ENCODE data around the gene CCDC6.
"Not testable (repeated sequence)": the region's sequence is repeated elsewhere in the genome, so short reads cannot be mapped to it uniquely, and the experiment has no call there.

CCDC6 gene

DNA sequence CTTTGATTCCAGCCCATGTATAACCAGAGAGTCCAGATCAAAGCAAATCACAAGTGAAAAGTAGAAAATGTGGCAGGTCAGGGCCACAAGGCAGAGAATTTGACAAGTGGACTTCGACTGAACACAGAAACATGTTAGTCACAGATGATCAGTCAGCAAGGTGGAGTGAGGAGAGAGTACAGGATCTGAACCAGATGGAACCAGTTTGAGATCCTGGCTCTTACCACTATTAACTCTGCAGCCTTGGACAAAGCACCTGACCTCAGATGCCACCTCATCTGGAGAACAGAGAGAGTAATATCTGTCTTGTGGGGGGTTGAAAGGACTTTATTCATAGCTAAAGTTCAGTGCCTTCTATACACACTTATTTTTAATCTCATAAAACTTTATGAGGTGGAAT, 157.5 kb downstream of the CCDC6 start:
- no peak overlapping the region for H3K4me3 ChIP-seq (ENCODE audit: low read length)

DNA sequence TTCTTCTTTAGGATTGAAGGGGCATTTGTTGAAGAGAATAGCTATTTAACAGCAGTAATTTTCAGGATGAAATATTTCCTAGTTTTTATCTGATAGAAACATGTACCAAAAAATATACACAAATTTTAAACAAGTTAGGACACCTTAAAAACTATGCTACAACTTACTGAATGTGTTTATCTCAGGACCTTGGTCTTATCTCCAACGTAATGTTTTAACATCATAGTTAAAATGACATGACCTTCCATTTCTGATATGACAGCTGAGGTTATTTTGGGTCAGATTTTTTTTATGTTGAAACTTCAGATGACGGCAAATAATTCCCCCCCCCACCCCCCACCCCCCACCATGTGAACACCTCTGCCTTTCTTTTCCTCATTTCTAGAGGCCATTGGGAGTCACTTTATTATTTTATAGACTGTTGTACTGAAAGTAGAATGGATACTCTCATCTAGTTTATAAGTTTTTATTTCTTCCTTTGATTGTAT, 161.1 kb downstream of the CCDC6 start:
- Histone ChIP-seq H3K9ac (ENCODE audit: low read length) (no peak overlapping the region), H3K9me3 (ENCODE audit: control insufficient read depth, low read length) (no peaks in the 10 kb centered on the region), H3K4me1 (ENCODE audit: control insufficient read depth, insufficient read depth, low read length) (peaks cover 1% of the 10 kb centered on the region), H3K4me3 (ENCODE audit: low read length) (no peak overlapping the region), H3K36me3 (ENCODE audit: control insufficient read depth, insufficient read depth, low read length, severe bottlenecking) (no peaks in the 10 kb centered on the region), H3K27me3 (replicated peaks; ENCODE audit: control insufficient read depth, insufficient read depth, low read length) (peaks cover 6% of the 10 kb centered on the region)
- no peak for DNase-seq (ENCODE audit: low read depth)

More for the DNA sequence above, 157.5 kb downstream of the CCDC6 start:
- peaks cover 7% of the 10 kb centered on the region for H3K4me1 ChIP-seq (ENCODE audit: control insufficient read depth, insufficient read depth, low read length)
- DNase-seq (ENCODE audit: low read depth): no peak
- no peaks in the 10 kb centered on the region for H3K36me3 ChIP-seq (ENCODE audit: control insufficient read depth, insufficient read depth, low read length, severe bottlenecking)
- peaks cover 6% of the 10 kb centered on the region for H3K27me3 ChIP-seq (replicated peaks; ENCODE audit: control insufficient read depth, insufficient read depth, low read length)
- no peak overlapping the region for H3K9ac ChIP-seq (ENCODE audit: low read length)
- H3K9me3 ChIP-seq (ENCODE audit: control insufficient read depth, low read length): no peaks in the 10 kb centered on the region

DNA sequence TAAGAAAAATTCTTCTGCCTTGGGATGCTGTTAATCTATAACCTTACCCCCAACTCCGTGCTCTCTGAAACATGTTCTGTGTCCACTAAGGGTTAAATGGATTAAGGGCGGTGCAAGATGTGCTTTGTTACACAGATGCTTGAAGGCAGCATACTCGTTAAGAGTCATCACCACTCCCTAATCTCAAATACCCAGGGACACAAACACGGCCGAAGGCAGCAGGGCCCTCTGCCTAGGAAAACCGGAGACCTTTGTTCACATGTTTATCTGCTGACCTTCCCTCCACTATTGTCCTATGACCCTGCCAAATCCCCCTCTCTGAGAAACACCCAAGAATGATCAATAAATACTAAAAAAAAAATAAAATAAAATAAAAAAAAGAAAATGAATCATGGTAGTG, 161.6 kb downstream of the CCDC6 start:
- not testable (repeated sequence) for H3K4me3 ChIP-seq (ENCODE audit: low read length); DNase-seq (ENCODE audit: low read depth); H3K9me3 ChIP-seq (ENCODE audit: control insufficient read depth, low read length); H3K36me3 ChIP-seq (ENCODE audit: control insufficient read depth, insufficient read depth, low read length, severe bottlenecking); H3K9ac ChIP-seq (ENCODE audit: low read length); H3K27me3 ChIP-seq (replicated peaks; ENCODE audit: control insufficient read depth, insufficient read depth, low read length); H3K4me1 ChIP-seq (ENCODE audit: control insufficient read depth, insufficient read depth, low read length)

DNA sequence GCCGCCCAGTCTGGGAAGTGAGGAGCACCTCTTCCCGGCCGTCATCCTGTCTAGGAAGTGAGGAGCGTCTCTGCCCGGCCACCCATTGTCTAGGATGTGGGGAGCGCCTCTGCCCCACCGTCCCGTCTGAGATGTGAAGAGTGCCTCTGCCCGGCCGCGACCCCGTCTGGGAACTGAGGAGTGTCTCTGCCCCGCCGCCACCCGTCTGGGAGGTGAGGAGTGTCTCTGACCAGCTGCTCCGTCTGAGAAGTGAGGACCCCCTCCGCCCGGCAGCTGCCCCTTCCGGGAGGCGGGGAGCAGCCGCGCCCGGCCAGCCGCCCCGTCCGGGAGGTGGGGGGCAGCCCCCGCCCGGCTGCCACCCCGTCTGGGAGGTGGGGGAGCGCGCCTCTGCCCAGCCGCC, 162.2 kb downstream of the CCDC6 start:
- H3K27me3 ChIP-seq (replicated peaks; ENCODE audit: control insufficient read depth, insufficient read depth, low read length); H3K4me3 ChIP-seq (ENCODE audit: low read length); H3K4me1 ChIP-seq (ENCODE audit: control insufficient read depth, insufficient read depth, low read length); H3K9ac ChIP-seq (ENCODE audit: low read length); H3K9me3 ChIP-seq (ENCODE audit: control insufficient read depth, low read length); H3K36me3 ChIP-seq (ENCODE audit: control insufficient read depth, insufficient read depth, low read length, severe bottlenecking); DNase-seq (ENCODE audit: low read depth): not testable (repeated sequence)

DNA sequence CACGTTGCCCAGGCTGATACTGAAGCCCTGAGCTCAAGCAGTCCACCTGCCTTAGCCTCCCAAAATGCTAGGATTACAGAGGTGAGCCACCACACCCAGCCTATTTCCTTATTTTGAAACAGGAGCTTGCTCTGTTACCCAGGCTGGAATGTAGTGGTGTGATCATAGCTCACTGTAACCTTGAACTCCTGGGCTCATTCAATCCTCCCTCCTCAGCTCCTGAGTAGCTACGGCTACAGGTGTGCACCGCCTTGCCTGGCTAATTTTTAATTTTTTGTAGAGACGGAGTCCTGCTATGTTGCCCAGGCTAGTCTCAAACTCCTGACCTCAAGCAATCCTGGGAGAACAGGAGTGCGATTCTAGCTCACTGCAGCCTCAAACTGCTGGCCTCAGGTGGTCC, 164.8 kb downstream of the CCDC6 start:
- Histone ChIP-seq H3K4me3 (ENCODE audit: low read length) (no peak overlapping the region), H3K4me1 (ENCODE audit: control insufficient read depth, insufficient read depth, low read length) (no peaks in the 10 kb centered on the region), H3K9me3 (ENCODE audit: control insufficient read depth, low read length) (no peaks in the 10 kb centered on the region), H3K9ac (ENCODE audit: low read length) (no peak overlapping the region), H3K27me3 (replicated peaks; ENCODE audit: control insufficient read depth, insufficient read depth, low read length) (no peaks in the 10 kb centered on the region), H3K36me3 (ENCODE audit: control insufficient read depth, insufficient read depth, low read length, severe bottlenecking) (no peaks in the 10 kb centered on the region)
- DNase-seq (ENCODE audit: low read depth): no peak

DNA sequence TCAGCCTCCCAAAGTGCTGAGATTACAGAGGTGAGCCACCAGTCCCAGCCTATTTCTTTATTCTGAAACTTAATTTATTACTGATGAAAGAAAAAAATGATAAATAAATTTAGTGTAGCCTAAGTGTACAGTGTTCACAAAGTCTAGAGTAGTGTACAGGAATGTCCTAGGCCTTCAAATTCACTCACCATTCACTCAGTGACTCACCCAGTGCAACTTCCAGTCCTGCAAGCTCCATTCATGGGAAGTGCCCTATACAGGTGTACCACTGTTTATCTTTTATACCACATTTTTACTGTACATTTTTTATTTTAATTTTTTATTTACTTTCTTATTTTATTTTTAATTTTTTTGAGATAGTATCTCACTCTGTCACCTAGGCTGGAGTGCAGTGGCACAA, 165.3 kb downstream of the CCDC6 start:
- DNase-seq (ENCODE audit: low read depth): no peak
- Histone ChIP-seq H3K9ac (ENCODE audit: low read length) (no peak overlapping the region), H3K4me3 (ENCODE audit: low read length) (no peak overlapping the region), H3K4me1 (ENCODE audit: control insufficient read depth, insufficient read depth, low read length) (no peaks in the 10 kb centered on the region), H3K36me3 (ENCODE audit: control insufficient read depth, insufficient read depth, low read length, severe bottlenecking) (no peaks in the 10 kb centered on the region), H3K27me3 (replicated peaks; ENCODE audit: control insufficient read depth, insufficient read depth, low read length) (no peaks in the 10 kb centered on the region), H3K9me3 (ENCODE audit: control insufficient read depth, low read length) (no peaks in the 10 kb centered on the region)
